ENCODE measurements around the gene GNB1L. TPM values are rescaled to one million over a fixed set of nuclear protein-coding genes. Genes with fewer than 3 reads are reported as not detected.
"Not testable (repeated sequence)": the region's sequence is repeated elsewhere in the genome, so short reads cannot be mapped to it uniquely, and the experiment has no call there.

GNB1L gene
- total RNA-seq, 1 donor from 2014 or later: 11.1 TPM

DNA sequence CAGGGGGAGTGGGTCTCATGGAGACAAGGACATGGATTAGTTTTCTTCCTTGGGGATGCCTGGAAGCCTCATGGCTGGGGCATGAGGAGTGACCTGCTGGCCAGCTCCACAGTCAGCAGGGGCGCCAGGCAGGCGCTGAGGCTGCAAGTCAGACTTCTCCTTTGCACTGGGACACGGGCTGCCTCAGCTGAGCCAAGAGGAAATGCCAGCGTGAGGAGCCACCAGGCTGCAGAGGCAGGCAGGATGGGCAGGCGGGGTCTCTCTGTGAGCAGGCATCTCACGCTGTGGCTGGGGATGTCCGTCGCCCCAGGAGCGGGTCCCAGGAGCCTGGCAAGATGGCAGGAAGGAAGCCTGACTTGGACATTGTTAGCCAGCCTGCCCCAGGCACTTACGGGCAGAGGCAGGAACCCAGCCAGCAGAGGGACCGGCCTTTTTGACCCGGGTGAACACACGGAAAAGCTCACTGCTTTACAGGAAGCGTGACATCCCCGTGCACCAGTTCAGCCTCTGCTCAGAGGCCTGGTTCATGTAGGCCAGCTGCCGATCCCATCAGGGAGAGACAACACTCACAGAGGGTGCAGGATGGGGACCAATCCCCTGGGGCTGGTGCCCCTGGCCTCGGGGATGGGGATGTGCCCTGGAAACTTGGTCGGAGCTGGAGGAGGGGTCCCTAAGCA lies 10.2 kb downstream of the GNB1L start:
- DNase-seq (ENCODE audit: low read depth, low spot score): peak; percentile 60

DNA sequence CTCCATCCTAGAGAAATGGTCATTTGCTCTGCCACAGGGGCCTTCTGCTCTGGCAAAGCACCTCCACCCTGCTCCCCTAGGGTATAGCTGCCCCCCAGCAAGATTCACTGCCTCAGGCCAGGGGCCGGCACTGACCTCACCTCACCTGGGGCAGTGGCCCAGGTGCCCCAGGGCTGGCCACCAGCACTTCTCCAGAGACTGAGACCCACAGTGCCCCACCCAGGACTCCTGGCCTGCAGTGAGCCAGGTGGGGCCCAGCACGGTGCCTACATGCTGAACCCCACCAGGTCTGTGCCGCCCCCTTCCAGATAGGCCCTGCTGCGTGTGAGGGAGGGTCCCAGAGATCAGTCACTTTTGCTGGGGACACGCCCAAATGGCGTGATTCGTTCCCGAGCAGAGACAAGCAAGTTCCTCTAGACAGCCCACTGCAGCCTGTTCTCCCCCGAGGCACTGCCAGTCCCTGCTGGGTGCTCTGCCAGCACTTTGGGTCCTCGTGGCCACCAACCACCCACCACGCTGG lies 10.8 kb downstream of the GNB1L start:
- DNase-seq (ENCODE audit: low read depth, low spot score): no peak

DNA sequence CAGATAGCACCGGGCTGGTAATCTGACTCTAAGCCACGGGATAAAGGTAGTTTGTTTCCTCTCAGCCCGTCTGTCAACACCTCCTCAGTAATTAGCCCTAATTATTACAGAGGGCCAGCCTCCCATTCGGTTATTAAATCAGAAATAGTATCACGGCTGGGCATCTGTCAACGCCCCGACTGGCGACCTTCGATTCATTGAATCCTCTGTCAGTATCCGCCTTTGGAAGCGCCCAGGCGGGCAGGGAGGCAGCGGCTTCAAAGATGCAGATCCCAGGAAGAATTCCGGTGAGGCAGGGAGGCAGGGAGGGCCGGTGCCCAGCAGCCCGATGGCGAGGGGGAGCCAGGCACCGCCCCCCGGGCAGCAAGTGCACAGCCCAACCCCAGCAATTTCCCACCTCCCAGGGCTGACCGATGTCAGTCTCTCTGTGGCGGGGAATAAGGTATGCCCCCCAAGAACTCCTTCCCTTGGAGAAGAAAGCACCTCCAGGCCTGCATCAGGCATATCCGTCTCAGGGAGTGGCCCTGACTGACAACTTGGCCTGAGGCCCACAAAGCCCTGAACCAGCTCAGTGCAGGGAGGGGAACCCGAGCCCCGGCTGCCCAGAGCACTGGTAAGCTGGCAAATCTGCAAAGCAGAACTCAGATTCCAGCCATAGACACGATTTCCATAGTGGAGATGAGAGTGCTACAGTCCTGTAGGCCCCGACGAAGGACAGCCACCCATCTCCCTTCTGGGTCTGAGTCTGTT lies 11.4 kb downstream of the GNB1L start:
- DNase-seq (ENCODE audit: low read depth, low spot score): no peak

DNA sequence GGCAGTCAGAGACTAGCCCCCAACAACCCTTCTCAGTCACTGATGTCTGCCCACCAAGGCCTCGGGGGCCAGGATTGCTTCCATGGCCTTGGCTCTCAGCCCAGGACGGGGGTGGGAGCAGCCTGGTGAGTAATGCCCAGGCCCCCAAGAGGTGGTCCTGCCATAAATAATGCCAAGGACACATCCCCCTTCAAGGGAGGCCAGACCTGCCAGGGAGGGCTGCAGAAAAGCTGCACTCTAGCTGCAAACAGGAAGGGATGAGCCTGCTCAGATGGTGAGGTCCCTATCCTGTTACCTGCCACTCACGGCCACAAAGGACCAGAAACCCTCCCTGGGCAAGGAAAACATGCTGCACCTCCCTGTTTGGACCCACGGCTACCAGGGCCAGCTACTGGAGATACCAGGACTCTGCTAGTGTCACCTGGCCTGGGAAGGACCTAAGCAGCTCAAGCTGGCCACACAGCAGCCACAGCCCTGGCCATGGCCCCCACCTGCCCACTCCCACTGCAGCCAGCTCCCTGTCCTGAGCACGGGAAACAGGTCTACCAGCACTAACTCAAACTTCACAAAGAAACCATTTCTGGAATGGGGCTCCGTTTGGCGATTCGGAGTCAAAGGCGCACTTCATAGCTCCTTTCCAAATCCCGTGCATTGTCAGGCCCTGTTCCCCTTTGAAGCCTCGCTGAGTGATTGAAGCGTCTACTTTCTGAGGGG lies 12.1 kb downstream of the GNB1L start:
- DNase-seq (ENCODE audit: low read depth, low spot score): no peak

DNA sequence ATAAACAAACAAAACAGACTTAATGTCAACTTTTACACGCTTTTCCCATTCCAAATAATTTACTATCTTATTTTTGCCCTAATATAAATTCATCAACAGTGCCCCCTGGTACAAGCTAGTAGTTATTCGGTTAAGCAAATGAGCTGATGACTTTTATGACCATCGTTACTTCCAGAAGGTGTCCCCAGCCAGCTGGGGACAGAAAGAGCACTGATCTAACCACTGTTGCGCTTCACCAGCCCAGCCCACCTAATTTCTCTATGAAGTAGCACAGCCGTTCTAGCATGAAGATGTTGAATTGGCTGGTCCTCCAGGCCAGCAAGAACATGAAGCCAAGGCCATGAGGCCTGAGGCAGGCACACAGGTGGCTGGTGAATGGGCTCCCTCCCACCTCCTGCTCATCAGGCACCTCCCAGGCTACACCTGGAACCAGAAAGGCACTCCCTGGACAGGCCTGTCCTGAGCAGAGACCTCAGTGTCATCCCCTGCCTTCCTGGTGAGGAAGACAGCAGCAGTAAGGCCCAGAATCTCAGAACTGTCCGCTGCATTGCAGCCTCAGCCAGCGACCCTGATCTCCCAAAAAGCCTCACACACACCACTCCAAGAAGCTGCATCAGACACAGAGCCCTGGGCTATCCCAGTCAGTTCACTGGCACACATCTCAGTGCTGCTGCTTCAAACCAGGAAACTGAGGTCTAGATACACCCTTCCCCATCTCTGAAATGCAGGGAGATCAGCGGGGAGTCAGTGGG lies 12.9 kb downstream of the GNB1L start:
- DNase-seq (ENCODE audit: low read depth, low spot score): no peak

DNA sequence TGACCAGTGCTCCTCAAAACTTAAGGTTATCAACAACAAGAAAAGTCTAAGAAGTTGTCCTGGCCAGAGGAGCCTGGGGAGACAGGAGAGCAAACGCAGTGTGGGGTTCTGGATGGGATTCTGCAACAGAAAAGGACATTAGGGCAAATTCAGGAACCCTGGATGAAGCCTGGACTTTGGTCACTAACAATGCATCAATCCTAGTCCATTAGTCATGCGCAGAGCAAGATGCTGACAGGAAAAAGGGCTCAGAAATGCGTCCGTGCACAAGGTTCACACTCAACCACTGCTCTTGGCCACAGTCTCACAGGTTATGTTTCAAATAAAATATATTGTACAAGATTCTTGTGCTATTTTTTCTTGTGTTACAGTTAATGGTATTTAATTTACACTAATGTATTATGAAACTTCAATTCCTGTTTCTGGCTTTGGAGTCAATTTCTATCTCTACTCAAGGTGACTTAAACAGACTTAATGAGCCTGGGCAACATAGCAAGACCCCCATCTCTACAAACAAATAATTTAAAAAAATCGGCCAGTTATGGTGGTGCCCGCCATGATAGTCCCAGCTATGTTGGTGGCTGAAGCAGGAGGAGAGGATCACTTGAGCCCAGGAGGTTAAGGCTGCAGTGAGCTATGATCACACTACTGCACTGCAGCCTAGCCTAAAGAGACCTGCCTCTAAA lies 13.6 kb downstream of the GNB1L start:
- no peak for DNase-seq (ENCODE audit: low read depth, low spot score)

DNA sequence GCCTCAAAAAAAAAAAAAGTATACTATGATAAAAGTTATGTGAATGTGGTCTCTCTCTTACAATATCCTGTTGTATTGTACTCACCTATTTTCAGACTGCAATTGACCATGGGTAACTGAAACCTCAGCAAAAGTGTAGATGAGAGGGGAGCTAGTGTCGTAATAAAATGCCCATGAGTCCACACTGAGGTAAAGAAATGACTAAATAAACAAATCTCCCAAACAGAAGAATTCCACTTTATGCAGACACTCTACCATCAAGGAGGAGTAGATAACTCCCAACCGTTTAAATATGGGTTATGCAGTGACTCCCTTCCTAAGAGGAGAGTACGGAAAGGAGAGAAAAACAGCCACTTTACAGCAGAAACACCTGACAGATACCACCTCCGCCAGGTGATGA lies 14.6 kb downstream of the GNB1L start:
- DNase-seq (ENCODE audit: low read depth, low spot score): no peak

DNA sequence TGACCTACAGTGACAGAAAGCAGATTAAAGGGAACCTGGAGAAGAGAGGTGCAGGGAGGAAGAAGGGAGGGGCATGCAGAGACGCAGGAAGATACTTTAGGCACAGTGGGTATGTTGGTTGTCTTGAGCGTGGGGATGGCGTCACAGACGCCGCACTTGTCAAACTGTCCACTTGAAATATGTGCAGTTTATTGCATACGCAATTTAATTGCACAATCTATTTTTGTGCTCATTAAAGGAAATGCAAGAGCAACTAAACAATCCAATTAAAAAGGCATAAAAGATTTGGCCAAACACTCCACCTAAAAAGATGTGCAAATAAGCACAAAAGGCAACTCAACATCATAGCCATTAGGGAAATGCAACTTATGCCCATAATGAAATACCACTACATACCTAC lies 16.8 kb downstream of the GNB1L start:
- DNase-seq (ENCODE audit: low read depth, low spot score): no peak

DNA sequence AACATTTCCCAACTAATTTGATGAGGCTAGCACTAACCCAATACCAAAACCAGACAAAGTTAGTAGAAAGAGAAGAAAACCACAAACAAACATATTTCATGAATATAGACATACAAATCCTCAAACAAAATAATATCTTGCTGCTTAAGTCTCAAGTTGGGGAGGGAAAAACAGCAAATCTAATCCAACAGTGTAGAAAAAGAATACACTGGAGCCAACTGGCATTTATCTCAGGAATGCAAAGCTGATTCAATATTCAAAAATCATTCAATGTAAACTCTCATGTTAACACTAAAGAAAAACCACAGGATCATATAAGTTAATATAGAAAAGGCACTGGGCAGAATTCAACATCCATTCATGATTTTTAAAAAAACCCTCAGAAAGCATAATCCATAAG lies 18.2 kb downstream of the GNB1L start:
- no peak for DNase-seq (ENCODE audit: low read depth, low spot score)

DNA sequence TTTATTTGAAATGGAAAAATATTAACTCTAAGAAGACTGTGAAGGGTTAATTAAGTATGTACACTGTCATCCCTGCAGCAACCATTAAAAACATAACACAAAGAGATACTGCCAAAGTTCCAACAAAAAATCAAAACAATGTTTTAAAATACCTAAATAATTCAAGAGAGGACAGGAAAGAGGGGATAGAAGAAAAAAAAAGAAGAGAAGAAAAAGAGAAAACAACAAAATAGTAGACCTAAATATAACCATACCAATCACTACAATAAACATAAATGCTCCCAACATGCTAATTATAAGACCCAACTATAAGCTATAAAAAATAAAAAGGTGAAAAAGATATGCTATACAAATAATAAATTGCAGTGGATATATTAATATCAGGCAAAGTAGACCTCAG lies 20.1 kb downstream of the GNB1L start:
- DNase-seq (ENCODE audit: low read depth, low spot score): no peak

DNA sequence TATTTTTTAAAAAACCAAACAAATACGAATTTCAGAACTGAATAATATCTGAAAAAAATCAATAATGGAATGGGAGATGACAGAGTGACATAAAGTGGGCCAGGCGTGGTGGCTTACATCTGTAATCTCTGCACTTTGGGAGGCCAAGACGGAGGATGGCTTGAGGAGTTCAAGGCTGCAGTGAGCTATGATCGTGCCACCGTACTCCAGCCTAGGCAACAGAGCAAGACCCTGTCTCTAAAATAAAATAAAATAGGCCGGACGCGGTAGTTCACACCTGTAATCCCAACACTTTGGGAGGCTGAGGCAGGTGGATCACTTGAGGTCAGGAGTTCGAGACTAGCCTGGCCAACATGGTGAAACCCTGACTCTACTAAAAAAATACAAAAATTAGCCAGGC lies 21.3 kb downstream of the GNB1L start:
- not testable (repeated sequence) for DNase-seq (ENCODE audit: low read depth, low spot score)

DNA sequence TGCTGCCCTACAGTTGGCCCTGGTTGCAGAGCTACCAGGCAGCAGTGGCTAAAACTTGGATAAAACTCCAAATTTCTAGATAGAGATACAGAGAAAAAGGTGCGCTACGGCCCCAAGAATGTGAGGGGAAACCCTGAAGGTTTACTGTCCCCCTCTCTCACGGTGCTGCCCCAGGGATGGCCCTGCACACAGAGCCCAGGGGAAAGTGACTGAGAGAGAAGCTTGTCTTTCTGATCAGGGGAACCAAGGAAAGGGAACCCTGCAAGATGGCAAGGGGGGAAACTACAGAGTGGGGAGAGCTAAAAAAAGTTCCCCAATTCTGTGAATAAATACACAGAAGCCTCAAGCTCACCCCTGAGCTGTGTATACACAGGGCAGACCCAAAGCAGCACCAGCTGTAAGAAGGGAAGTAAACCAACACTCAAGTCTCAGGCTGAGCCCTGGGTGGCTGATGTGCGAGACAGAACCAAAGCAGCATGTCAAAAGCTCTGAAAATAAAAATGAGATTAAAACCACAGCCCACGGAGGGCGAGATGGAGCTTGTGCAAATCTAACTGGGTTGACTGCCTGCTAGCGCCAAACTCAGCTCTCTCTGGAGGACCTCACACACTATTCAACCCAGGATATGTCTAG lies 22.1 kb downstream of the GNB1L start:
- DNase-seq (ENCODE audit: low read depth, low spot score): no peak

DNA sequence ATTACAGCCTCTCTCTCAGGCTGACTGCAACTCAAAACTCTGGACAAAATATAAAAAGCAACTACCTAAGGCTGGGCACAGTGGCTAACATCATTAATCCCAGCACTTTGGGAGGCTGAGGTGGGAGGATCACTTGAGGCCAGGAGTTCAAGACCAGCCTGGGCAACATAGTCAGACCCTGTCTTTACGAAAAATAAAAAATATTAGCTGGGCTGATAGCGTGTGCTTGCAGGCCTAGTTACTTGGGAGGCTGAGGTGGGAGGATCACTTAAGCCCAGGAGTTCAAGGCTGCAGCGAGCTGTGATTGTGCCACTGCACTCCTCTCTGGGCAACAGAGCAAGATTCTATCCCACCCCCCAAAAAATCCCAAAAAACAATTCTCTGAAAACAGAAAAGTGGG lies 22.7 kb downstream of the GNB1L start:
- DNase-seq (ENCODE audit: low read depth, low spot score): not testable (repeated sequence)

DNA sequence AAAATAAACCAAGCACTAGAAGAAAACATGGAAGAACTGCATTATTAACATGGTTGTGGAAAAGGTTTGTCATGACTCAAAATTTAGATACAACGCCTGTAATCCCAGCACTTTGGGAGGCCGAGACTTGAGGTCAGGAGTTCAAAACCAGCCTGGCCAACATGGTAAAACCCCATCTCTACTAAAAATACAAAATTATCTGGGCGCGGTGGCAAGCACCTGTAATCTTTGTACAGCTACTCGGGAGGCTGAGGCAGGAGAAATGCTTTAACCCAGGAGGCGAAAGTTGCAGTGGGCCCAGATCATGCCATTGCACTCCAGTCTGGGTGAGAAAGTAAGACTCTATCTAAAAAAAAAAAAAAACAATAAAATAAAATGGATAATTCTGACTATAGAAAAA lies 23.7 kb downstream of the GNB1L start:
- no peak for DNase-seq (ENCODE audit: low read depth, low spot score)

DNA sequence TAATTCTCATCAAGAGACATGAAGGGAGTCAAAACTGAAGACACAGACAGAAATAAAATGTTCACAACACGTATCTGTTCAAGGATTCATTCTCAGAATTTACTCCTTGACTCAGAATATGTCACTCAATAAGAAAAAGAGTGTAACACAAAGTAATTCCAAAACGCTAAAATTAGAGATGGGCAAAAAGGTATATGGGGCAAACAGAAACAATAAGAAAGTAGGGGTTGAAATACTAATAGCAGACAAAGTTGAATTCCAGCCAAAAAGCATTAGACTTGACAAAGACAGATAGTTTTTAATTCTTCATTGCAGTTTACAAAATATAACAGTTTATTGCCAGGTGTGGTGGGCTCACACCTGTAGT lies 26.7 kb downstream of the GNB1L start:
- no peak for DNase-seq (ENCODE audit: low read depth, low spot score)

DNA sequence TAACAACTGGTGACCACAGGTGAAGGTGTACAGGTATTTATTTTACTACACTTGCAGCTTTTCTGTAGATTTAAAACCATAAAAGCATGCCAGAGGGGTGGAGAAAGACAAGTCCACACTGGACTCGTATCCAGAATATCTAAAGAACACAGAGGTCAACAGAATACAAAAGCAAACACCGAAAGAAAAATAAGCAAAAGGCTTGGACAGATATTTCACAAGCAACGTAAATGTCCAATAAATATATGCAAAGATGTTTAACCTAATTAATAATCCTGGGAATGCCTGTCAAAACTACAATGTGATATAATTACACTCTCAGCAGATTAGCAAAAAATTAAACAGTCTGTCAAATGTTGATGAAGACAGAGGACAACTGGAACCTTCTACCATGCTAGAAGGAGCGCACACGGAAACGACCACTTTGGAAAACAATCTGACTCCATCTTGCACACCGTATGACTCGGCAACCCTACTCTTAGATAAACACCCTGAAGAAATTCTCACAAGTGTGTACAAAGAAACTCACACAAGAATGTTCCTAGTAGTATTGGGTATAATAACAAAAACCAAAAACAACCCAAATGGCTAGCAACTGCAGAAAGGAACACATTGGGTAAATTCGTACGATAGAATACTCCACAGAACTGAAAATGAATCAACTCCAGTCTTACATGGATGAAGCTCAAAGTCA lies 27.2 kb downstream of the GNB1L start:
- DNase-seq (ENCODE audit: low read depth, low spot score): no peak

DNA sequence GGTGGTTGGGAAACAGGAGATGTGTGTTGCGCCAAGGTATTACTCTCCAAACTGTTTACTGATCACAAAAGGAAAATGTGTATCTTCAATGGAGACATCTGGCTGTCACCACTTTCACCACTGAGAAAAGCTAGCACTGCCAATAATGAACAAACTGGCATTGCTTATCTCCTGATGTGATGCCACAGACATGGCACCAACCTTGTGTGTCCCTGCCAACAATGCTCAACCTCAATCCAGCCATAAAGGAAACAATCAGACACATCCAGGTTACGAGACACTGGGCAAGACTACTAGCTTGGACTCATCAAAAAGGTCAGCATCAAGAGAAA lies 28.1 kb downstream of the GNB1L start:
- no peak for DNase-seq (ENCODE audit: low read depth, low spot score)

DNA sequence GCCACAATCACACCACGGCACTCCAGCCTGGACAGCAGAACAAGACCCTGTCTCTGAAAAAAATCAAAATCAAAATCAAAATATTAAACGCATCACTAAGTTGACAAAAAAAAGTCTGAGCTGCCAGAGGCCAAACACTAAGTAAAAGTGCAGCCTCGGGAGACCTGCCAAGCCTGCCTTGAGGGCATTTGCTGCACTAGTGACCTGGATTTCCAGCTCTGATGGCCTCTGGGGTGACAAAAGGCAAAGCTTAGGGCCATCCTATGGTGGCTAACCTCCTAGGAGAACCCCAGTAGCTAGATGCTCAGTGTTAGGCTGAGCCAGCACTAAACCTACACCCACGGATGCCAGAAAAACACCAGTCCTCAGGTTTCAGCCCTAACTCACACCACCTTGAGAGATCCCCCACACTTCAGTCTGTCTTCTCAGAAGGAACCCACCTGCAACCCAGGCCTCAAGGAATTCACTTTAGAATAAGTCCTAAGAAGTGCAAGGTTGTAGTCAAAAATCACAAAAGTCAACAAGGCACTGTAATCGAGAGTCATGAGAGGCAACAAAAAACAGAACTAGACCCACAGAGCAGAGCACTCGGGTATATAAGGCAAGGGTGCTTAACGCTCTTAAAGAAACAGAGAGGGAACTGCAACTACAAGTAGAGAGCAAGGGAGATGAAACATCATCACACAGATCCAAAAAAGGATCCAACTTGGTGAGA lies 28.6 kb downstream of the GNB1L start:
- no peak for DNase-seq (ENCODE audit: low read depth, low spot score)

DNA sequence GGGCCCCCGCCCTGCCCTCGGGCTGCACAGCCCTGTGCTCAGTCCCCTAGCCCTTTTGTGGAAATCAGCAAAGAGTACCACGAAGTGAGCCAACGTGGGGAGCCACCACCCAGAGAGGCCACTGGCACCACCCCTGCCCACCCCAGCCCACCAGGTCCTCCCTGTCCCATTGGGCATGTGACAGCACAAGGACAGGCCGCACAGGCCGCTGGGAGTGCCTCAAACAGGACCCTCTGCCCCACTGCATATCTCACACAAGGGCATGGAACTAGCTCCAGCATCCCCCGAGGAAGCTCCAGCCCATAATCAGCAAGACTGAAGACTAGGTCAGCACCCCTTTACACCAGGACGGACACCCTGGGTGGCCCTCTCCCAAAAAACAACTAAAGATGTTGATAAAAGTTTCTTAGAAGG lies 29.7 kb downstream of the GNB1L start:
- DNase-seq (ENCODE audit: low read depth, low spot score): no peak
